ENCODE results near the gene SRRM4. TPM values are rescaled to one million over a fixed set of nuclear protein-coding genes. Genes with fewer than 3 reads are reported as not detected.

The SRRM4 gene
- total RNA-seq, 4 donors from 2014 or later = 0.04 to 0.05 TPM; not detected in 2

DNA sequence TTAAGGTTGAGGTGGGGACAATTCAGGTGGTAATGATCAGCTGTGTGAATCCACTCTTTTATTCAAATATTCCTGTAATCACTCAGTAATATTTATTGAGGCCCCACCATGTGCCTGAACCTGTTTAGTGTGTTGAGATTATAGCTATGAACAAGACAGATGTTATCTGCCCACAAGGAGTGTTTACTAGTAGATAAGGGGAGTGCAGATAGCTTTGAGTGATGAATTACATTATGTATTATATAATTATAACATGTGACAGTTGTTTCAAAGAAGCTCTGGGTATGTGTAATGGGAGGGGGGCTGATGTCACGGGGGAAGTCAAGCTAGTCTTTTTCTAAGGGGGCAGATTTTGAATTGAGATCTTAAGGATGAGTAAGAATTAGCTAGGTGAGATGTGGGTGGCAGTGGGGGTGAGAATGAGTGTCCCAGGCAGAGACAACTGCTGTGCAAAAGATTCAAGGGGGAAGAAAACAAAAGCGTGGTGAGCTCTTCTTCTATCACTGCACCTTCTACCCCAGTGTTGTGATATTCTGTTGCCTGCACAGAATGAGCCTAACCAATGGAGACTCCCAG, 21.3 kb upstream of the SRRM4 start:
- intact Hi-C loops (cut with DNase I; ENCODE audit: low total_unique reads) (no loop called here), in situ Hi-C loops (cut with MboI; ENCODE audit: low sequenced_read_pairs in 4 of 4) (no loop called here)
- TF ChIP-seq, protein P1, sequence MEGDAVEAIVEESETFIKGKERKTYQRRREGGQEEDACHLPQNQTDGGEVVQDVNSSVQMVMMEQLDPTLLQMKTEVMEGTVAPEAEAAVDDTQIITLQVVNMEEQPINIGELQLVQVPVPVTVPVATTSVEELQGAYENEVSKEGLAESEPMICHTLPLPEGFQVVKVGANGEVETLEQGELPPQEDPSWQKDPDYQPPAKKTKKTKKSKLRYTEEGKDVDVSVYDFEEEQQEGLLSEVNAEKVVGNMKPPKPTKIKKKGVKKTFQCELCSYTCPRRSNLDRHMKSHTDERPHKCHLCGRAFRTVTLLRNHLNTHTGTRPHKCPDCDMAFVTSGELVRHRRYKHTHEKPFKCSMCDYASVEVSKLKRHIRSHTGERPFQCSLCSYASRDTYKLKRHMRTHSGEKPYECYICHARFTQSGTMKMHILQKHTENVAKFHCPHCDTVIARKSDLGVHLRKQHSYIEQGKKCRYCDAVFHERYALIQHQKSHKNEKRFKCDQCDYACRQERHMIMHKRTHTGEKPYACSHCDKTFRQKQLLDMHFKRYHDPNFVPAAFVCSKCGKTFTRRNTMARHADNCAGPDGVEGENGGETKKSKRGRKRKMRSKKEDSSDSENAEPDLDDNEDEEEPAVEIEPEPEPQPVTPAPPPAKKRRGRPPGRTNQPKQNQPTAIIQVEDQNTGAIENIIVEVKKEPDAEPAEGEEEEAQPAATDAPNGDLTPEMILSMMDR (IDR thresholded peaks at IDR 0.05 in 4 of 5, conservative IDR thresholded peaks at IDR 0.05 in 1 of 5) = no peak
- no peak for TF ChIP-seq POLR2A (IDR thresholded peaks at IDR 0.05)
- Histone ChIP-seq H3K27ac (no peak overlapping the region), H3K4me3 (no peak overlapping the region), H3K27me3 (peaks cover 0 to 3% (median 0%) of the 10 kb centered on the region in 3 donors), H3K9me3 (no peaks in the 10 kb centered on the region), H3K36me3 (no peaks in the 10 kb centered on the region), H3K4me1 (no peaks in the 10 kb centered on the region)
- ATAC-seq (no peak), DNase-seq (no peak)

DNA sequence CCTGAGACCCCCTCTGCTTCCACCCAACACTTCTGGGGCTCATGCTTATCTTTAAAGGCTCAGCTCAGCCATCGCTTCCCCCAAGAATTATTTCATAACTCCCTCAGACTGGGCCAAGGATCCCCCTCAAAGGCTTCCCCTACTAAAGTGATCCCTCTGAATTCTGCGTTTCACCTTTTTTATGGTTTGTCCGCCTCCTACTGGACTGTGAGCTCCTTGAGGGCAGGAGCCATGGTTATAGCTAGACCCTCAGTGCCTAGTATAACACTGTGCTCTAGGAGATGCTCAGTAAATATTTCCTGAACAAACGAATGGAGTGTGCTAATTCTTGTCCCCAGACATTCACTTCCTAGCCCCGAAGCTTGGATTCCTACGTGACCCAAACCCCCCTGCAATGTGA, 20.5 kb upstream of the SRRM4 start:
- no peak overlapping the region for H3K4me3 ChIP-seq
- H3K36me3 ChIP-seq = no peaks in the 10 kb centered on the region
- H3K27ac ChIP-seq = no peak overlapping the region
- intact Hi-C loops (cut with DNase I; ENCODE audit: low total_unique reads) = no loop called here
- H3K9me3 ChIP-seq = no peaks in the 10 kb centered on the region
- in situ Hi-C loops (cut with MboI; ENCODE audit: low sequenced_read_pairs in 4 of 4) = no loop called here
- DNase-seq (no peak), ATAC-seq (no peak)
- no peak for TF ChIP-seq POLR2A (IDR thresholded peaks at IDR 0.05)
- TF ChIP-seq, protein P1 (IDR thresholded peaks at IDR 0.05 in 4 of 5, conservative IDR thresholded peaks at IDR 0.05 in 1 of 5) = no peak
- no peaks in the 10 kb centered on the region for H3K4me1 ChIP-seq
- H3K27me3 ChIP-seq = peaks cover 0 to 3% (median 0%) of the 10 kb centered on the region in 3 donors

DNA sequence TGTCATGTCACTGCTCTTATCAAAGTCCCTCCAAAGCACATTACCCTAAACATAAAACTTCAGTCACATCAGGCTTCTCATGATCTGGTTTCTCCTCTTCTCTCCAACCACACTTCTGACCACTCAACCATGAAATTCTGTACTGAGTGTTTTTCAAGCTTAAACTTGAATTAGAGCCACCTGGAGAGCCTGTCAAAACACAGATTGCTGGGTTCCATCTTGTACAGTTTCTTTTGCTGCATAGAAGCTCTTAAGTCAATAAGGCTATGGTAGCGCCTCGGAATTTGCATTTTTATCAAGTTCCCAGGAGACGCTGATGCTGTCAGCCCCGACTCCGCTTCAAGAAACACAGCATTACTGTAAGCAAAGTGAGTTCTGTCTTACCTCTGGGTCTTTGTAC, 16.4 kb upstream of the SRRM4 start:
- DNase-seq (no peak), ATAC-seq (no peak)
- Histone ChIP-seq H3K4me3 (no peak overlapping the region), H3K36me3 (no peaks in the 10 kb centered on the region), H3K4me1 (no peaks in the 10 kb centered on the region), H3K27me3 (peaks cover 0 to 3% (median 0%) of the 10 kb centered on the region in 3 donors), H3K9me3 (no peaks in the 10 kb centered on the region), H3K27ac (no peak overlapping the region)
- intact Hi-C loops (cut with DNase I; ENCODE audit: low total_unique reads) = no loop called here
- in situ Hi-C loops (cut with MboI; ENCODE audit: low sequenced_read_pairs in 4 of 4) = no loop called here
- TF ChIP-seq, protein P1 (IDR thresholded peaks at IDR 0.05 in 4 of 5, conservative IDR thresholded peaks at IDR 0.05 in 1 of 5) = no peak
- no peak for TF ChIP-seq POLR2A (IDR thresholded peaks at IDR 0.05)

DNA sequence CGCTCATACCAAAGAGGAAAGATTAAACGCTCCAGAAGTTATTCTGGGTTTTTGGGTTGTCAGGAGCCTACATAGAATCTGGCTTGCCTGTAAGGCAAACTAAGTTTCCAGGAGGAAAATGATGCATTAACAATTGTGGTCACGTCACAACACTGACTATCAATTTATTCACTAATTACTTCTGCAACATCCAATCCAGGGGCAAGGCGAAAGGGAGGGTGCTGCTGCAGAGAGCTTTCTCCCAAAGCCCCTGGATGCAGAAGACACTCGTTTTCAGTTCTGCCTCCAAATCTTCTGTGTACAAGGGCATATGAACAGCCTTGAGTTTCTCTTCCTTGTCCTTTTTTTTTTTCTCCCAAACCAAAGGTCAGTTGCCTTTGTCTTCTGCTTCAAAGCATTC, 10.5 kb upstream of the SRRM4 start:
- Histone ChIP-seq H3K27me3 (peaks cover 0 to 3% (median 0%) of the 10 kb centered on the region in 3 donors), H3K36me3 (no peaks in the 10 kb centered on the region), H3K9me3 (no peaks in the 10 kb centered on the region), H3K27ac (no peak overlapping the region), H3K4me1 (no peaks in the 10 kb centered on the region), H3K4me3 (no peak overlapping the region)
- ATAC-seq (no peak), DNase-seq (no peak)
- intact Hi-C loops (cut with DNase I; ENCODE audit: low total_unique reads) (no loop called here), in situ Hi-C loops (cut with MboI; ENCODE audit: low sequenced_read_pairs in 4 of 4) (loop anchor here in 1 of 4 donors (10.0 kb wide), 1 partner anchor 444 kb away; no protein-coding TSS in a partner anchor)
- TF ChIP-seq POLR2A (IDR thresholded peaks at IDR 0.05) = no peak

DNA sequence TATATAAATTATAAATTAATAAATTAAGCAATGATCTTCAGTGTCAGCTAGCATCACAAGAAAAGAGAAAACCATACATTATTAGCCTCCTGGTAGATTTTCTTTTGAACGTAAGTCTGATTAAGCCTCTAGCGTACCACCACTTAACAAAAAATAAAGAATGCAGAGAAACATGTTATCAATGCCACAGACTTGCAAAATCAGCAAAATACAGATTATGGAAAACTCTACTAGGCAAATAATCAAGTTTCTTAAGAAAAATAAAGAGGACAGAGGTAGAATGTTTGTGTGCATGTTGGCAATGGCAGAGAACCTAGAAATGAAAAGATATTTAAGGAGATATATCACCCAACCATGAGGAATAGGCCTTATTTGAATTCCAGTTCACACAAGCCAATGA, 8.4 kb upstream of the SRRM4 start:
- H3K27me3 ChIP-seq = no peaks in the 10 kb centered on the region
- in situ Hi-C loops (cut with MboI; ENCODE audit: low sequenced_read_pairs in 4 of 4) = loop anchor here in 1 of 4 donors (10.0 kb wide), 1 partner anchor 442 kb away; no protein-coding TSS in a partner anchor
- DNase-seq = no peak

More for the DNA sequence above, 8.4 kb upstream of the SRRM4 start:
- intact Hi-C loops (cut with DNase I; ENCODE audit: low total_unique reads) = no loop called here
- TF ChIP-seq POLR2A (IDR thresholded peaks at IDR 0.05) = no peak
- TF ChIP-seq, protein P1 (IDR thresholded peaks at IDR 0.05 in 4 of 5, conservative IDR thresholded peaks at IDR 0.05 in 1 of 5) = no peak
- H3K27ac ChIP-seq = no peak overlapping the region
- H3K4me1 ChIP-seq = no peaks in the 10 kb centered on the region
- H3K9me3 ChIP-seq = no peaks in the 10 kb centered on the region
- H3K4me3 ChIP-seq = no peak overlapping the region
- no peaks in the 10 kb centered on the region for H3K36me3 ChIP-seq
- ATAC-seq = no peak
